Gastrocnemius medialis (tissue), 4 donors: ENCODE results near the gene MMD2. TPM values are rescaled to one million over a fixed set of nuclear protein-coding genes. Genes with fewer than 3 reads are reported as not detected.

Source experiments
- ATAC-seq, 2 donors: fragments of 150-250 bp; one replicate each; pipeline ENCODE4 v1.9.1; 2016
- DNase-seq, 2 donors: peaks; one replicate each; pipeline ENCODE4 v3.0.0-alpha.2; 2019
- H3K27ac ChIP-seq, 4 donors: fragments of 200-600 bp; sonication (generic); 1 replicate in 1 of 4; 2 replicates in 3 of 4; pipeline ENCODE4 v1.5.1; 2016 to 2018; ENCODE audit warnings: mild to moderate bottlenecking in 2 of 4, moderate library complexity in 1 of 4
- H3K27me3 ChIP-seq, 3 donors: fragments of 200-600 bp; sonication (generic) in 2 of 3; 1 replicate in 1 of 3; 2 replicates in 2 of 3; pipeline versions ENCODE4 v1.5.1 to v1.6.0; 2016 to 2019; ENCODE audit warnings: mild to moderate bottlenecking in 1 of 3, moderate library complexity in 1 of 3
- H3K36me3 ChIP-seq, 2 donors: fragments of 200-600 bp; sonication (generic) in 1 of 2; one replicate each; pipeline ENCODE4 v1.5.1; 2017 to 2018
- H3K4me1 ChIP-seq, 2 donors: fragments of 200-600 bp; sonication (generic) in 1 of 2; one replicate each; pipeline ENCODE4 v1.5.1; 2016 to 2017; ENCODE audit warnings: mild to moderate bottlenecking in 2 of 2
- H3K4me3 ChIP-seq, 4 donors: fragments of 200-600 bp; sonication (generic) in 3 of 4; 1 replicate in 1 of 4; 2 replicates in 3 of 4; pipeline ENCODE4 v1.5.1; 2016 to 2019; ENCODE audit warnings: mild to moderate bottlenecking in 2 of 4
- H3K9me3 ChIP-seq, 3 donors: fragments of 200-600 bp; sonication (generic) in 2 of 3; 1 replicate in 1 of 3; 2 replicates in 2 of 3; pipeline ENCODE4 v1.5.1; 2016 to 2019
- POLR2A ChIP-seq, 2 donors: fragments of 450-650 bp; IDR thresholded peaks; one replicate each; pipeline ENCODE4 v1.6.1; 2017; ENCODE audit warnings: antibody characterized with exemption in 2 of 2, mild to moderate bottlenecking in 2 of 2, moderate library complexity in 2 of 2
- in situ Hi-C, 4 donors: fragments of 200-750 bp; cut with MboI; loops; one replicate each; pipeline versions ENCODE4 v1.15.0 to v1.8.0; 2017; ENCODE audit warnings: low sequenced_read_pairs in 4 of 4
- intact Hi-C: fragments of 100-400 bp; cut with DNase I; formaldehyde crosslinking; loops from one replicate; pipeline ENCODE4 v1.15.1; 2023; ENCODE audit warnings: low total_unique reads
- total RNA-seq, 4 donors: library from RNA; depleted of rRNA; stranded (reverse); fragments of >200 nt; gene quantifications; one replicate each; pipeline versions ENCODE4 v1.1.0 to v1.2.3, GENCODE V29; 2016
- TF ChIP-seq, protein P1 (sequence below), 5 experiments: fragments of 450-650 bp in 3 of 5; fragments of 200-600 bp in 2 of 5; sonication (generic) in 2 of 5; IDR thresholded peaks in 4 of 5; conservative IDR thresholded peaks in 1 of 5; 1 replicate in 4 of 5; 2 replicates in 1 of 5; pipeline ENCODE4 v1.5.1; 2016 to 2019; ENCODE audit warnings: antibody characterized with exemption in 5 of 5, mild to moderate bottlenecking in 3 of 5, moderate library complexity in 3 of 5

Gene MMD2
- total RNA-seq, 4 donors from 2014 or later: not detected

DNA sequence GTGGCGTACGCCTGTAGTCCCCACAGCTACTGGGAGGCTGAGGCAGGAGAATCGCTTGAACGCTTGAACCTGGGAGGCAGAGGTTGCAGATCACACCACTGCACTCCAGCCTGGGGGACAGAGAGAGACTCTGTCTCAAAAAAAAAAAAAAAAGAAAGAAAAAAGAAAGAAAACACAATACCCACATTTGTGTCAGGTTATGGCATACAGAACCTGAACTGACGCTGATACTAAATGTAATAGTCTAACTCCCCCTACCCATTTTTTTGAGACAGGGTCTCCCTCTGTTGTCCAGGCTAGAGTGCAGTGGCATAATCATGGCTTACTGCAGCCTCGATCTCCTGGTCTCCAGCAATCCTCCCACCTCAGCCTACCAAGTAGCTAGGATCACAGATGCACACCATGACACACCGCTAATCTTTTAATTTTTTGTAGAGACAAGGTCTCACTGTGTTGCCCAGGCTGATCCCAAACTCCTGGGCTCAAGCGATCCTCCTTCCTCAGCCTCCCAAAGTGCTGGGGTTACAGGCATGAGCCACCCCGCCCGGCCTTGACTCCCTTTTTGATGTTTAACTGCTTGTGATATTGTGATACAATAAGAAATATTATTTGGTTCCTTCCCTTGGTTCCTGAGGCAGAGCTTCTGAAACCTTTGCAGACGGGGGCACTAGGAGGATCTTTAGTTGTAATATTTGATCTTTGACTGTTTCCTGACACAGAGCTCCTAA lies 6.5 kb upstream of the MMD2 start:
- intact Hi-C loops: no loop called here
- no peak for TF ChIP-seq POLR2A (IDR thresholded peaks at IDR 0.05)
- TF ChIP-seq, protein P1, sequence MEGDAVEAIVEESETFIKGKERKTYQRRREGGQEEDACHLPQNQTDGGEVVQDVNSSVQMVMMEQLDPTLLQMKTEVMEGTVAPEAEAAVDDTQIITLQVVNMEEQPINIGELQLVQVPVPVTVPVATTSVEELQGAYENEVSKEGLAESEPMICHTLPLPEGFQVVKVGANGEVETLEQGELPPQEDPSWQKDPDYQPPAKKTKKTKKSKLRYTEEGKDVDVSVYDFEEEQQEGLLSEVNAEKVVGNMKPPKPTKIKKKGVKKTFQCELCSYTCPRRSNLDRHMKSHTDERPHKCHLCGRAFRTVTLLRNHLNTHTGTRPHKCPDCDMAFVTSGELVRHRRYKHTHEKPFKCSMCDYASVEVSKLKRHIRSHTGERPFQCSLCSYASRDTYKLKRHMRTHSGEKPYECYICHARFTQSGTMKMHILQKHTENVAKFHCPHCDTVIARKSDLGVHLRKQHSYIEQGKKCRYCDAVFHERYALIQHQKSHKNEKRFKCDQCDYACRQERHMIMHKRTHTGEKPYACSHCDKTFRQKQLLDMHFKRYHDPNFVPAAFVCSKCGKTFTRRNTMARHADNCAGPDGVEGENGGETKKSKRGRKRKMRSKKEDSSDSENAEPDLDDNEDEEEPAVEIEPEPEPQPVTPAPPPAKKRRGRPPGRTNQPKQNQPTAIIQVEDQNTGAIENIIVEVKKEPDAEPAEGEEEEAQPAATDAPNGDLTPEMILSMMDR (IDR thresholded peaks at IDR 0.05 in 4 of 5, conservative IDR thresholded peaks at IDR 0.05 in 1 of 5): no peak
- no peak for DNase-seq
- Histone ChIP-seq H3K36me3 (no peaks in the 10 kb centered on the region), H3K27me3 (peaks cover 3 to 7% (median 3%) of the 10 kb centered on the region in 3 donors), H3K9me3 (no peaks in the 10 kb centered on the region), H3K27ac (no peak overlapping the region), H3K4me3 (no peak overlapping the region), H3K4me1 (no peaks in the 10 kb centered on the region)
- ATAC-seq: no peak
- in situ Hi-C loops: no loop called here

DNA sequence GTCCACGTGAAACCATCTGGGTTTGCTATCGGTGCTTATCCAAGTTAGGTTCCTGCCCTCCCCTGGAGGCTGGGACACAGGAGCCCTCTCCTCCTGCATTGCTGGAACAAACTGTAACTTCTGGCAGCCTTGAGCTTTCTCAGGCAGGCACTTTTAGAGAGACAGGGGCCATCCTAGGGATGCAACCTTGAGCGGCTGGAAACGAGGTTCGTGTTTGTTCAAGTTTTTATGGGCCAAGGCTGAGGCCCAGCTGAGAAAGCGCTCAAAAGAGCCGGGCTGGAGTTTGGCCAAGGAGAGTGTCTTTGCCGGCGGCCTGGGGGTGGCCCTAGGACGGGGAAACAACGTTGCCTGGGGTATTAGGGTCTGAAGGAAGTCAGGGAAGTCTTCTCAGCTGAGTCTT lies 5.5 kb upstream of the MMD2 start:
- Histone ChIP-seq H3K27me3 (peaks cover 7 to 11% (median 9%) of the 10 kb centered on the region in 3 donors), H3K9me3 (no peaks in the 10 kb centered on the region), H3K27ac (no peak overlapping the region), H3K4me1 (no peaks in the 10 kb centered on the region), H3K36me3 (no peaks in the 10 kb centered on the region), H3K4me3 (no peak overlapping the region)
- intact Hi-C loops (no loop called here), in situ Hi-C loops (no loop called here)
- TF ChIP-seq, protein P1 (IDR thresholded peaks at IDR 0.05 in 4 of 5, conservative IDR thresholded peaks at IDR 0.05 in 1 of 5): no peak
- no peak for TF ChIP-seq POLR2A (IDR thresholded peaks at IDR 0.05)
- no peak for ATAC-seq
- DNase-seq: no peak

DNA sequence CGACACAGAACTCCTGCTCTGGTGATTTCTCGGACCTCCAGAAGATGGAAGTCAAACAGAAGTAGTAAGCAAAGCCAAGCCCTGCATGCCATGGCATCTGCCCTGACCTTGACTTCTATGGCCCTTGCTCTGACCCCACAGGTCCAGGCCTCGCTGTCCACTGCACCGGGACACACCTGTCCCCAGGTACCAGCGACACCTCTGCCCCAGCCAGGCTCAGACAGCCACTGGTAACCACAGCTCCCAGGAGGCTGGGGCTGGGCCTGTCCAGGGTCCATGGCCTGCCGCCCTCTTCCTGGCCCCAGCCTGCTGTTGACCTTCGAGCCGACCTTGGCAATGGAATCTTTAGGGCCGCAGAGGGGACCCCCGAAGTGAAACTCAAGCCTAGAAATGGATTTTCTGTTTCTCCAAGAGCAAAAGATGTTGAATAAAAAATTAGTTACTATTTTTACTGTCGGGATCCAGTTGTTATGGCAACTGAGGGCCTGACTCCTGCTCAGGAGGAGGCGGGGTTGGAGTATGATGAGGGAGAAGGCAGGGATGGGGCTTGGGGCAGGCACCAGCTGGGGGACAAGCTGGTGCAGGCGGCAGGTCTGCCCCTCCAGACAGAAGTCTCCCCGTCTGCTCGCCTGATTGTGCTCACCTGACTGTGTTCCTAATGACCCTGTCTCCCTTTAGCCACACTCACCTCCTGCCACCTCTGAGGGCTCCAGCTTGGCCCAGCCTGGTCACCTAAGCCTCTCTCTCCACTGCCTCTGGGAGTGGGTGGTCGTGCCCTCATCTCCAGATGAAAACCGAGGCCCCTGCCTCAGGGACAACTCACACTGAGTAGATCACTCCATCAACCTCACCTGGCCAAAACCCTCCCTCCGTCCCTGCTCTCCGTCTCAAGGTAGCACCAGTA lies 4.1 kb upstream of the MMD2 start:
- TF ChIP-seq, protein P1 (IDR thresholded peaks at IDR 0.05 in 4 of 5, conservative IDR thresholded peaks at IDR 0.05 in 1 of 5): no peak
- TF ChIP-seq POLR2A (IDR thresholded peaks at IDR 0.05): no peak
- Histone ChIP-seq H3K4me1 (no peaks in the 10 kb centered on the region), H3K27me3 (peaks cover 15 to 21% (median 17%) of the 10 kb centered on the region in 3 donors), H3K4me3 (no peak overlapping the region), H3K9me3 (no peaks in the 10 kb centered on the region), H3K27ac (no peak overlapping the region), H3K36me3 (no peaks in the 10 kb centered on the region)
- intact Hi-C loops (no loop called here), in situ Hi-C loops (no loop called here)
- DNase-seq: no peak
- no peak for ATAC-seq

DNA sequence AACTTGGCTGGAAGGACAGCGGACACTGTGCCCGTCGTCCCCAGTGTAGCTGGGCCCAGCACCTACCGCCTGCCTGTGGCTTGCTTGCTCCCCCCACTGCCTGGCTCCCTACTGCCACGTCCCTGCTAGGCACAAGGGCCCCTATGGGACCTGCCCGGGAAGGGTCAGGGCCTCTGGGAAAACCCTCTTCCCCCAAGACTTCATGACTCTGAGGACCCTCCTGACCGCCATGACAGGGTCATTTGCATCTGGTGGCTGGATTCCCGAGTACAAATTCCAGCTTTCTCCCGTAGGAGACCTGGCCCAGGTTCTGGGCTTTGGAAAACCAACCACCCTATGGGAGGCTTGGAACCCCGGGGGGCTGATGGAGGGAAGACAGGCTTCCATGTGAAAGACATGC lies 1.4 kb upstream of the MMD2 start:
- H3K27ac ChIP-seq: no peak overlapping the region
- ATAC-seq (no peak), DNase-seq (no peak)
- H3K27me3 ChIP-seq: peaks cover 24 to 42% (median 39%) of the 10 kb centered on the region in 3 donors
- H3K4me1 ChIP-seq: no peaks in the 10 kb centered on the region
- no peak overlapping the region for H3K4me3 ChIP-seq
- TF ChIP-seq, protein P1 (IDR thresholded peaks at IDR 0.05 in 4 of 5, conservative IDR thresholded peaks at IDR 0.05 in 1 of 5): no peak
- intact Hi-C loops: no loop called here
- H3K36me3 ChIP-seq: no peaks in the 10 kb centered on the region
- no peaks in the 10 kb centered on the region for H3K9me3 ChIP-seq
- in situ Hi-C loops: no loop called here
